BJ (cell line): ENCODE results near the gene HRAS. TPM values are rescaled to one million over a fixed set of nuclear protein-coding genes. Genes with fewer than 3 reads are reported as not detected.

Experiments used
- CTCF ChIA-PET: fragments of 350-600 bp; formaldehyde crosslinking; extraction: SDS; loops from one replicate; lab custom pipeline; 2021; ENCODE audit warnings: antibody characterized with exemption, inconsistent platforms; lab: Yijun Ruan, JAX
- POLR2A ChIA-PET: fragments of 300-600 bp; sonication (Branson Sonifier 250); formaldehyde crosslinking; extraction: SDS; loops from one replicate; lab custom pipeline; 2021; ENCODE audit warnings: antibody characterized with exemption; lab: Charles Lee
- DNase-seq: peaks from one replicate; pipeline ENCODE4 v3.0.0-alpha.2; 2011; ENCODE audit warnings: low read depth
- H3K27me3 ChIP-seq: 2 replicates; pipeline ENCODE4 v1.6.0; 2011; ENCODE audit warnings: low read length; ENCODE audit not compliant: control insufficient read depth, insufficient read depth
- H3K36me3 ChIP-seq: 2 replicates; pipeline ENCODE4 v1.5.1; 2011; ENCODE audit warnings: low read length; ENCODE audit not compliant: control insufficient read depth, insufficient read depth
- H3K4me3 ChIP-seq: 2 replicates; pipeline ENCODE4 v1.5.1; 2011; ENCODE audit warnings: low read depth, mild to moderate bottlenecking, control low read depth, low read length
- CTCF ChIP-seq: IDR thresholded peaks from 2 replicates; pipeline ENCODE4 v1.5.1; 2011; ENCODE audit warnings: low read depth, mild to moderate bottlenecking, control low read depth, inconsistent platforms, low read length, moderate library complexity; ENCODE audit not compliant: insufficient read depth
- polyA plus RNA-seq: library from polyadenylated mRNA; depleted of rRNA; stranded (reverse); fragments of >200 nt; gene quantifications from 2 replicates; pipeline ENCODE4 v1.2.3, GENCODE V29; 2011

Gene HRAS
- polyA plus RNA-seq, 1 experiment = 90.4 TPM

GRCh38 chr11:558503-558902 lies 23.1 kb upstream of the HRAS start:
- DNase-seq = no peak
- H3K4me3 ChIP-seq = no peak overlapping the region
- peaks cover 15% of the 10 kb centered on the region for H3K27me3 ChIP-seq
- TF ChIP-seq CTCF = no peak
- ChIA-PET POLR2A (no interaction called here), CTCF (interaction anchor here (0.9 to 1.2 kb wide), 2 partner anchors 164 to 169 kb away, joined by 3 read pairs; no protein-coding TSS in a partner anchor)
- peaks cover 7% of the 10 kb centered on the region for H3K36me3 ChIP-seq

- CTCF ChIA-PET = interaction anchor here (1.2 to 1.6 kb wide), 4 partner anchors 8 to 165 kb away, joined by 3 to 4 read pairs (median 4); no protein-coding TSS in a partner anchor
- no peaks in the 10 kb centered on the region for H3K36me3 ChIP-seq
- POLR2A ChIA-PET = no interaction called here
- no peak for DNase-seq
- no peak for TF ChIP-seq CTCF
- H3K4me3 ChIP-seq = no peak overlapping the region
- peaks cover 15% of the 10 kb centered on the region for H3K27me3 ChIP-seq
These were observed 22.2 kb upstream of the HRAS start for GRCh38 chr11:557328-558132.

- CTCF ChIA-PET = interaction anchor here (0.8 to 1.6 kb wide), 5 partner anchors 9 to 133 kb away, joined by 3 to 4 read pairs (median 4); no protein-coding TSS in a partner anchor
- DNase-seq = no peak
These were observed 21.4 kb upstream of the HRAS start for GRCh38 chr11:556662-557256.

GRCh38 chr11:555780-556661 lies 20.6 kb upstream of the HRAS start:
- Histone ChIP-seq H3K4me3 (no peak overlapping the region), H3K27me3 (peaks cover 15% of the 10 kb centered on the region), H3K36me3 (no peaks in the 10 kb centered on the region)
- no peak for DNase-seq
- no peak for TF ChIP-seq CTCF
- ChIA-PET POLR2A (no interaction called here), CTCF (interaction anchor here (0.8 to 2.4 kb wide), 12 partner anchors 9 to 241 kb away, joined by 3 to 21 read pairs (median 4); partner anchors contain the start of gene LRRC56)

More at GRCh38 chr11:556662-557256, 21.4 kb upstream of the HRAS start:
- TF ChIP-seq CTCF = no peak
- Histone ChIP-seq H3K4me3 (no peak overlapping the region), H3K27me3 (peaks cover 15% of the 10 kb centered on the region), H3K36me3 (no peaks in the 10 kb centered on the region)
- POLR2A ChIA-PET = no interaction called here
